HG03159 (cell line): ENCODE measurements around the gene TRIM14.
"Not testable (repeated sequence)": the region's sequence is repeated elsewhere in the genome, so short reads cannot be mapped to it uniquely, and the experiment has no call there.

Source experiments
- ATAC-seq: cut with Tn5 transposase; IDR thresholded peaks from one replicate; pipeline ENCODE4 v1.9.1; 2021; ENCODE audit warnings: mild to moderate bottlenecking, moderate library complexity; ENCODE audit not compliant: unreplicated experiment

TRIM14 gene

DNA sequence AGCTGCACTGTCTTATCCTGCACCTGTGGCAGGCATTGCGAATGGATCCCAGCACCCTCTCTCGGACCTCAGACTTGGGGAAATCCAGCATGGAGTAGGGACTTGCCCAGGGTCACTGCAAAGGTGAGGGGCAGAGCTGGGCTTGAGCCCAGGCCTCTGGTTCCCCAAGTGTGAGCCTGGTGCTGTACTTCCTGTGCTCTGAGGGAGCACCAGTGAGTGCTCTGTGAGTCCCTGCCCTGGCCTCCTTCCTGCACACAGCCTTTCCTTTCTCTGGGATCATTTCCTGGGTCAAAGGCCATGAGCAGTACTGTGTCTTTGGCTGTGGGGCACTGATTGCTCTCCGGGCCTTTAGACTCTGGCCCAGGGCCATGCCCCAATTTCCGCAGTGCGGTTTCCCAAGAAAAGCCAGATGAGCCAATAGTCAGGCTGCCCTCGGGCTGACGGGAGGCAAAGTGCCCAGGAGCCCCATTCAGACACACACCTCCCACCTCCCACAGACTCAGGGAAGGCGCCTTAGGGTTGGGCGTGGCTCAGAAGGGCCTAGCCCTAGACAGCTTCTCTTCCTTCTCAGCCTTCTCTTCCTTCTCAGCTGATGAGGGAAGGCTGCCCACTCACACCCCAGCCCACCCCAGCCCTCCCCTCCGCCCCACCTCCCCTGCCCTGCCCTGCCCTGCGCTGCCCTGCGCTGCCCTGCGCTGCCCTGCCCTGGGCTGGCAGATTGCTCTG is 23.3 kb upstream of the TRIM14 start:
- no peak for ATAC-seq

DNA sequence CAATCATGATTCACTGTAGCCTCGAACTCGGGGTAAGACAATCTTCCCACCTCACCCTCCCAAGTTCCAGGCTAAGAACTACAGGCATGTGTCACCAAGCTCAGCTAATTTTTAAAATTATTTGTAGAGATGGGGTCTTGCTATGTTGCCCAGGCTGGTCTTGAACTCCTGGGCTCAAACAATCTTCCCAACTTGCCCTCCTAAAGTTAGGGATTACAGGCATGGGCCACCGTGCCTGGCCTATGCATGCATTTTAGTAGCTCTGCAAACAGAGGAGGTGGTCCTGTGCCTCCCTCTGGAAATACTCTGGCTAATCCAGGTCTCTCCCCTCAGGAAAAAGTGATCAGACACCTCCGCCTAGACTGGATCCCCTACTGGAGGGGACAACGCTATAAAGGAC is 21.5 kb upstream of the TRIM14 start:
- no peak for ATAC-seq

GRCh38 chr9:98136489-98136888 is 17.5 kb upstream of the TRIM14 start:
- no peak for ATAC-seq

GRCh38 chr9:98135938-98136337 is 16.9 kb upstream of the TRIM14 start:
- no peak for ATAC-seq

DNA sequence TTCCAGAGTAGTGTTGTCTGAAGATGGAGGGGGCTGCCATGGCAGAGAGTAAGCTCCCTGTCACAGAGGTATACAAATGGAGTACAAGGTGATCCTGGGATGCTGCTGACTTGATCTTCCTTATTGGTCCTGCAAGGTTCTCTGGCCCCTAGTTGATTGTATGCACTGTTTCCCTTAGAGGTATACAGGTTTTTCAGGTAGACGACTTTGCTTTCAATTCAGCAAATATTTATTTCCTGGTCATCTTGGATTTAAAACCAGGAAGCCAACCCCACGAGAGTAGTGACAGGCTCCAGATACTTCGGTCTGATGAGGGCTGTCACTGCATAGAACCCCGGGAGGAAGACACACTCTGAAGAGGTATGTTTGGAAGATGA is 16.5 kb upstream of the TRIM14 start:
- ATAC-seq: no peak

DNA sequence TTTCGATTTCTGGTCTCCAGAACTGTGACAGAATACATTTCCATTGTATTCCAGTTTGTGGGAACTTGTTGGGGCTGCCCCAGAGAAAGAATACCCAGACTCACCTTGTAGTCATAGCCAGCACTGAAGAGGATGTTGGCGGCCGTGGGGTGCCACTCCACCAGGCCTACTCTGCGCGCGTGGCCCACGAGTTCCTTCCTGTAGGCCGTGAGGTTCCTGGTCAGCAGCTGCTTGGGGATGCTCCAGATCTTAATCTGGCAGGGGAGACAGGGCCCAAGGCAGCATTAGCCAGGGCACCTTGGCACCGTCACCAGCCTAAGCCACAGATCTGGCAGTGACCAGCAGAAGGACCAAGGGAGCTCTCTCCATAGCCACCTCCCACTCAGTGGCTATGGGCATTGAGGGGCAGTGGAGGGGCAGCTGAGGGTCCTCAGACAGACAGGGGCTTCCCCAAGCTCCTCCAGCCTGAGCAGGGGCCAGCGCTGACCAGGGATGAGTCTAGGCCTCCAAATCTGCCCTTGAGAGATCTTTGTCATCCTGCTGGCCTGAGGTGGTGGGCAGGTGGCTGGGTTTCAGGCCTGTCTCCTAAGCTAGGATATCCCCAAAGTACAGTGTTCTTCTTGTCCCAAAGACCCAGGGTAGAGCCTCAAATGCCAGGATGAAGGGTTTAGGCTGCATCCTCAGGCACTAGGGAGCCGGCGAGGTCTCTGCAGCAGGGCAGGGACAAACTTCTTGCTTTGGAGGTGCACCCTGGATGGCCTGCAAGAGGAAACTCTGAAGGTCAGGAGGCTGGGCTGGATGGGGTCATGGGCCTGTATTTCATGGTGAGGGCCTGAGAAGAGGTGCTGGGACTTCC is 15.9 kb upstream of the TRIM14 start:
- no peak for ATAC-seq

GRCh38 chr9:98132806-98133631 is 14.0 kb upstream of the TRIM14 start:
- ATAC-seq: no peak

GRCh38 chr9:98132158-98132557 is 13.1 kb upstream of the TRIM14 start:
- no peak for ATAC-seq

GRCh38 chr9:98130576-98131228 is 11.7 kb upstream of the TRIM14 start:
- ATAC-seq: no peak

- ATAC-seq: not testable (repeated sequence)
Measured at GRCh38 chr9:98130060-98130459, 11.0 kb upstream of the TRIM14 start.

DNA sequence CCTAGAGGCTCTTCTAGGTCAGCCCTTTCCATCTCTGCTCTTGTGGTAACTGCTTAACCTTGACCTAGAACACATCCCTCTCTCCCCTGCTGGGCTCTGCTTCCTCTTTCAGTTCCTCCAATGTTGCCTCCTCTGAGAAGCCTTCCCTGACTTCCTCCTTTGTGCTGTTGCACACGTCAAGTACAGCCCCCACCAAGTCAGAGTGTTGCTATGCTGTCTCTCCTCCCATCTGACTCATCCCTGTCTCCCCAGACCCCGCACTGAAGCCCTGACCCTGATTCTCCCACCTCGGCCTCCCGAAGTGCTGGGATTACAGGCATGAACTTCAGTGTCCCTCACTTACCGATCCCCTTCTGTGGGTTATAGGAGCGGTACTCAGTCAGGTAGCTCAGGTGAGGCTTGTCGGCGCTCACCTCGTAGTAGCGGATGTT is 10.4 kb upstream of the TRIM14 start:
- ATAC-seq: peak; percentile 74

DNA sequence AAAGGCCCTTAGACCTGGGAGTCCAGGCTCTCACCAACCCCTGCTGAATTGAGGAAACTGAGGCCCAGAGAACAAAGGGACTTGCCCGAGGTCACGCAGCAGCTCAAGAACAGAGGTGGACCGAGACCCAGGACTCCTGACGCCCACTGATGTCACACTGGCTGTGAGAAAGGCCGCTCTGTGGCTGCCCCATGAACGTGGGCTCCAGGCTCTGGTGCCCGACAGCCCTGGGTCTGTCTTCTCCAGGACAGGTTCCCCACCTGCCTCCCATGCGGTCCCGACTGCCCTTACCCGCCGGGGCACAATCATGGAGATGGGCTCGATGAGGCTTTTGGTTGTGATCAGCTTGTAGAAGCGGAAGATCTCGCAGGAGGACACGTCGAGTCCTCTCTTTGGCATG is 9.3 kb upstream of the TRIM14 start:
- ATAC-seq: no peak

GRCh38 chr9:98127226-98127625 is 8.2 kb upstream of the TRIM14 start:
- ATAC-seq: no peak

GRCh38 chr9:98124637-98125426 is 5.8 kb upstream of the TRIM14 start:
- ATAC-seq: no peak

DNA sequence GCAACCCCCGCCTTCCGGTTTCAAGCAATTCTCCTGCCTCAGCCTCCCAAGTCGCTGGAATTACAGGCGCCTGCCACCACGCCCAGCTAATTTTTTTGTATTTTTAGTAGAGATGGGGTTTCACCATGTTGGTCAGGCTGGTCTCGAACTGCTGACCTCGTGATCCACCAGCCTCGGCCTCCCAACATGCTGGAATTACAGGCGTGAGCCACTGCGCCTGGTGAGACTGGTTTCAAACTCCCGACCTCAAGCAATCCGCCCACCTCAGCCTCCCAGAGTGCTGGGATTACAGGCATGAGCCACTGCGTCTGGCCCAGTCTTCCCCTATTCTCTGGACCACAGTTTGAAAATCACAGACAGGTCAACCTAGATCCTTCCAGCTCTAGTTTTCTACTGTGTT is 5.1 kb upstream of the TRIM14 start:
- not testable (repeated sequence) for ATAC-seq

GRCh38 chr9:98121058-98121457 is 2.0 kb upstream of the TRIM14 start:
- ATAC-seq: no peak

DNA sequence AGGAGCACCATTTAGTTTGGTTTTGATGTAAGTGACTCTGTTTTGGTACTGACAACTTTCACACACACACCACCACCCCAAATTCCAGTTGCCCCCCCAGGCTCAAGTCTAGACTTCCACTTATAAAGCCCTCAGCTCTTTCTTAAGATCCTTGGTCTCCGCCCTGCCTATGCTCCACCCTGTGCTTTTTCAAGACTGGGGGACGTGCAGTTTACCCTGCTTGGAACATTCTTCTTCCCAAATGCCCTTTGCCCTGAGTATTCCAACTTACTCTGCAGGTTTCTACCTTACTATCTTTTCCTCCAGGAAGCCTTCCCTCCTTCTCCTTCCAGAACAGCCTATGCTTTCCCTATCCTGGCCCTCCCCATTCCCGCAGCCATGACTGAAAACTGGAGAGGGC is 1.5 kb upstream of the TRIM14 start:
- no peak for ATAC-seq

- peak; percentile 56 for ATAC-seq
Measured at GRCh38 chr9:98117984-98118639, 910 bp downstream of the TRIM14 start.

DNA sequence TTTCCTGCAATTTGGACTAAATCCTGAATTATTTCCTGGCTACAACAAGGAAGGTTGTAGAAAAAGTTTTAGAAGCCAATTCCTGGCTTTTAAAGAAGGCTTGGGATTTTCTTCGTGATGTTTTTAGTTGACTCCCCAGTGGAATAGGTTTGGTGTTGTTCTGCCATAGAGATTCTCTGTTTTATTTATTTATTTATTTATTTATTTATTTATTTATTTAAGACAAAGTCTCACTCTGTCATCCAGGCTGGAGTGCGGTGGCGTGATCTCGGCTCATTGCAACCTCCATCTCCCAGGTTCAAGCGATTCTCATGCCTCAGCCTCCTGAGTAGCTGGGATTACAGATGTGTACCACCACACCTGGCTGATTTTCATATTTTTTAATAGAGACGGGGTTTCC is 1.9 kb downstream of the TRIM14 start:
- ATAC-seq: not testable (repeated sequence)

DNA sequence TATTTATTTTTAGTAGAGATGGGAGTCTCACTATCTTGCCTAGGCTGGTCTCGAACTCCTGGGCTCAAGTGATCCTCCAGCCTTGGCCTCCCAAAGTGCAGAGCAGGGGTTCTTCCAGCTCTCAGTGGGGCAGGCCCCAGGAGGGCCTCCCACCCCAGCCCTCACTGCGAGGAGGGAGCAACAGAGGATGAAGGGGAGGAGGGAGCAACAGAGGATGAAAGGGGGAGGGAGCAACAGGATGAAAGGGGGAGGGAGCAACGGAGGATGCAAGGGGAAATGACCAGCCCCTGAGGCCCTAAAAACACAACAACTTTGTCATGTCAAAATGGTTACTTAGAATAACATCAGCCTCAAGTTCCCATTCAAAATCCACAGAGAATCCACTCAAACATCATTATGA is 10.0 kb downstream of the TRIM14 start:
- ATAC-seq: no peak
